GM19240 (cell line): Measurements from ENCODE around the gene CCR5AS.

ENCODE experiments used
- DNase-seq: peaks from one replicate; pipeline ENCODE4 v3.0.0; 2011; ENCODE audit warnings: low spot score; ENCODE audit not compliant: insufficient read length

The CCR5AS gene

DNA sequence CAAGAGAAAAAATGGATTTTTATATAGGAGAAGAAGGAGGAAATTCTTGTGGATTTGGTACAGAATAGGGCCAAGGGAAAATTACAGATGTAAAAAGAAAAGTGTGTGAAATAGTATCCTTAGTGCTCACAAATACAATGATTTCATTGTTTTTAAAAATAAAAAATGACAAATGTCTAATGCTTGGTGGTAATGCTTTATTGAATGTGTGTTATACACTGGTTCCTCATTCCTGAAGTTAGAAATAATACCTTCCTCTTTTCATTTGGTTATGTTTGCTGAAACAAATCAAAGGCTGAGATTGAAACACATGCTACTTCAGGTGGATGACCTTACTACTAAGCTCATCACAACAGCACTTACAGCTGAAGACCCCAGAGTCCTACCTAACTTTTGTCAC lies 90.7 kb downstream of the CCR5AS start:
- DNase-seq, result no peak

GRCh38 chr3:46314517-46314916 lies 92.3 kb downstream of the CCR5AS start:
- no peak for DNase-seq
